Lower leg skin (tissue), 4 donors: ENCODE data around the gene BABAM2. TPM values are rescaled to one million over a fixed set of nuclear protein-coding genes. Genes with fewer than 3 reads are reported as not detected.

Source experiments
- DNase-seq, 2 donors: peaks; one replicate each; pipeline ENCODE4 v3.0.0-alpha.2; 2019; ENCODE audit warnings: low spot score in 2 of 2
- H3K4me3 ChIP-seq: fragments of 200-600 bp; sonication (generic); 2 replicates; pipeline ENCODE4 v1.5.1; 2017; ENCODE audit warnings: mild to moderate bottlenecking, low read depth; ENCODE audit not compliant: poor library complexity, severe bottlenecking
- POLR2A ChIP-seq, 2 donors: fragments of 450-650 bp; IDR thresholded peaks; one replicate each; pipeline ENCODE4 v1.6.1; 2016 to 2017; ENCODE audit warnings: antibody characterized with exemption in 2 of 2, mild to moderate bottlenecking in 1 of 2, moderate library complexity in 1 of 2
- WGBS, 2 donors: methylation state at CpG; one replicate each; pipeline ENCODE4 v1.1.5; 2018; 5-methylcytosine and 5-hydroxymethylcytosine counted together
- intact Hi-C: fragments of 100-400 bp; cut with DNase I; formaldehyde crosslinking; loops from one replicate; pipeline ENCODE4 v1.15.0; 2023; ENCODE audit warnings: low total_unique reads
- total RNA-seq, 4 donors: library from RNA; depleted of rRNA; stranded (reverse); fragments of >200 nt; gene quantifications; one replicate each; pipeline ENCODE4 v1.1.0, GENCODE V29; 2016
- TF ChIP-seq, protein P1 (sequence below), 3 donors: fragments of 450-650 bp; IDR thresholded peaks; one replicate each; pipeline ENCODE4 v1.5.1; 2016; ENCODE audit warnings: antibody characterized with exemption in 3 of 3, mild to moderate bottlenecking in 3 of 3, moderate library complexity in 2 of 3

Gene BABAM2
- total RNA-seq, 4 donors from 2014 or later = 18.4 to 28.5 (median 23.9) TPM

DNA sequence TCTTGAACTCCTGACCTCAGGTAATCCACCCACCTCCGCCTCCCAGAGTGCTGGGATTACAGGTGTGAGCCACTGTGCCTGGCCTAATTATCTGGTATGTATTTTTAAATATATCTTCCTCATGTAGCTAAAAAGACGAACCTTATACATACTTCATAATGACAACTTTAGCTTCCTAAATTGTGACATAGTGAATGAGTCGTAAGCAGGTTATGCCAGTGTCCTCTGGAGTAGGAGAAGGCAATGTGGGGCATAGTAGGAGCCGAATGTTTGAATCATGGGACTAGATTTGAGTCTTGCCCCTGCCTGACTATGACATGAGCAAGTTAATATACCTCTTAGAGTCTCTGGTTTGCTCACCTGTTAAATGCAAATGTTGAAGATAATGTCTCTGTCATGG, 406.4 kb downstream of the BABAM2 start:
- intact Hi-C loops = no loop called here
- 83 to 86% methylated on average over 4 of the region's 4 CpGs for WGBS, 2 donors
- no peak for TF ChIP-seq POLR2A (IDR thresholded peaks at IDR 0.05)
- TF ChIP-seq, protein P1, sequence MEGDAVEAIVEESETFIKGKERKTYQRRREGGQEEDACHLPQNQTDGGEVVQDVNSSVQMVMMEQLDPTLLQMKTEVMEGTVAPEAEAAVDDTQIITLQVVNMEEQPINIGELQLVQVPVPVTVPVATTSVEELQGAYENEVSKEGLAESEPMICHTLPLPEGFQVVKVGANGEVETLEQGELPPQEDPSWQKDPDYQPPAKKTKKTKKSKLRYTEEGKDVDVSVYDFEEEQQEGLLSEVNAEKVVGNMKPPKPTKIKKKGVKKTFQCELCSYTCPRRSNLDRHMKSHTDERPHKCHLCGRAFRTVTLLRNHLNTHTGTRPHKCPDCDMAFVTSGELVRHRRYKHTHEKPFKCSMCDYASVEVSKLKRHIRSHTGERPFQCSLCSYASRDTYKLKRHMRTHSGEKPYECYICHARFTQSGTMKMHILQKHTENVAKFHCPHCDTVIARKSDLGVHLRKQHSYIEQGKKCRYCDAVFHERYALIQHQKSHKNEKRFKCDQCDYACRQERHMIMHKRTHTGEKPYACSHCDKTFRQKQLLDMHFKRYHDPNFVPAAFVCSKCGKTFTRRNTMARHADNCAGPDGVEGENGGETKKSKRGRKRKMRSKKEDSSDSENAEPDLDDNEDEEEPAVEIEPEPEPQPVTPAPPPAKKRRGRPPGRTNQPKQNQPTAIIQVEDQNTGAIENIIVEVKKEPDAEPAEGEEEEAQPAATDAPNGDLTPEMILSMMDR (IDR thresholded peaks at IDR 0.05) = no peak
- DNase-seq = no peak
- no peak overlapping the region for H3K4me3 ChIP-seq

DNA sequence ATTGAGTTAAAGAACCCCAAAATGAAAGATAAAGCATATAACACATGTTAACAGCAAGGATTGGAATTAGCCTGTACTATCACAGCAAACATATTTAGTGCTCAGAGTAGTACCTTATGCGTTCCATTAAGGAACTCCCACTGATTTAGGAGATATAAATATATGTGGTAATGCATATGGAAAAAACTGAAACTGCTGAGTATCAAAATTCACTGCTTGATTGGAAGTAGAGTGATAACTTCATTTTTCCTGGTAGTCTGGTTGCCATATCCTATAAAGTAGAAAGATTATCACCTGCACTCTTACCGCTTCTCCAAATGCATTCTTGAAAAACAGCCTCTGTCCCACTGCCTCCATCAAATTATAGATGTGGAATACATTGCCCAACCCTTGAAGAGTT, 407.0 kb downstream of the BABAM2 start:
- no peak overlapping the region for H3K4me3 ChIP-seq
- no peak for DNase-seq
- intact Hi-C loops = no loop called here
- TF ChIP-seq POLR2A (IDR thresholded peaks at IDR 0.05) = no peak
- TF ChIP-seq, protein P1 (IDR thresholded peaks at IDR 0.05) = no peak
- WGBS, 2 donors = 79 to 88% methylated on average over 2 of the region's 2 CpGs

DNA sequence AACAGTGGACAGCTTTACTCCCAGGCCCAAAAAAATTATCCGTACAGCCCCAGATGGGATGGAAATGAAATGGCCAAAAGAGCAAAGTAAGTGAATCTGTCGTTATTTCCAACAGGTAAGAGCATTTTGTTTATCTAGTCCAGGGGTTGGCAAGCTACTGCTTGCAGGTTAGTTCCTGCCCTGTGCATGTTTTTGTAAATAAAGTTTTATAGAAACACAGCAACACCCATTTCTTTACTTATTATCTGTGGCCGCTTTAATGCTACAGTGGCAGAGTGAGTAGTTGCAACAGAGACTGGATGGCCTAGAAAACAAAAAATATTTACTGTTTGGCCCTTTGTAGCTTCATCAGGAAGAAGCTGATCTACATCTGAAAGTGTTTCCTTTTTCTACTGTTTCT, 407.9 kb downstream of the BABAM2 start:
- no peak overlapping the region for H3K4me3 ChIP-seq
- TF ChIP-seq POLR2A (IDR thresholded peaks at IDR 0.05) = no peak
- TF ChIP-seq, protein P1 (IDR thresholded peaks at IDR 0.05) = no peak
- intact Hi-C loops = no loop called here
- no peak for DNase-seq
- WGBS, 2 donors = 82 to 85% methylated on average over 3 of the region's 3 CpGs

DNA sequence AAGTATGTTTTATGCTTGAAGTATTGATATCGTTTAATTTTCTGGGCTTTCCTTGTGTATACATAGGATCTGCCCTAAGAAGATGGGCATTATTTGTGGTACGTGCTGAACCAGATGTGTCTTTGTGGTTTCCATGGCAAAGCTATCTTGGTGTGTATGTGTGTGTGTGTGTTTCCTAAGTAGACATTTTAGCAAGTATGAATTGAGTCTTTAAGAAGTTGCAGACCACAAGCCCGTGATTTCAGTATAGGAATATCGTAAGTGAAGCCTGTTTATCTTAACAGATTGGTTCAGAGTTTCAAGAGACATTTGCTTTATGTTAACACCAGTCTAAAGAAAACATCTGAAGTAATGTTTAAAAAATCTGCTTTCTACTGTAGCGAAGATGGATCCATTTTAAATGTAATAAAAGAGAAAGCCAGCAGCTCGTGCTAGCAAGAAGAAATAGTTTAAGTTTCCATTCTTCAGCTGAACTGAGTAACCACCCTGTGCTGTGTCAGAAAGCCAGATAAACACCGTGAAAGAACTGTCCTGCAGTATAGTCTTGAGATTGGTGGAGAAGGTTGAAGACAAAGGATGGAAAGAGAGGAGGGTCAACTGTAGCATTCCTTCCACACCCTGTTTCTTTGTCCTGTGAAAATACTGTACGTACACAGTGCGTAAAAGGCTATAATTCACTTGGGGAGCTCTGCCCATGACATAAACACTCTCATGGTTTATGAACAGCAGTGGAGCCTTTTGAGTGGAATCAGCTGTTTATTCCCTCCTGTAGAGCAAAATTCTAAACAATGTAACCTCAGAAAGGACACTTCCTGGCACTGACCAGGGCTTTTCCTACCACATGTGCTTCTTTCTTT, 410.2 kb downstream of the BABAM2 start:
- no peak for DNase-seq
- TF ChIP-seq POLR2A (IDR thresholded peaks at IDR 0.05) = no peak
- TF ChIP-seq, protein P1 (IDR thresholded peaks at IDR 0.05) = no peak
- 66 to 68% methylated on average over 9 of the region's 9 CpGs for WGBS, 2 donors
- intact Hi-C loops = no loop called here
- H3K4me3 ChIP-seq = no peak overlapping the region

DNA sequence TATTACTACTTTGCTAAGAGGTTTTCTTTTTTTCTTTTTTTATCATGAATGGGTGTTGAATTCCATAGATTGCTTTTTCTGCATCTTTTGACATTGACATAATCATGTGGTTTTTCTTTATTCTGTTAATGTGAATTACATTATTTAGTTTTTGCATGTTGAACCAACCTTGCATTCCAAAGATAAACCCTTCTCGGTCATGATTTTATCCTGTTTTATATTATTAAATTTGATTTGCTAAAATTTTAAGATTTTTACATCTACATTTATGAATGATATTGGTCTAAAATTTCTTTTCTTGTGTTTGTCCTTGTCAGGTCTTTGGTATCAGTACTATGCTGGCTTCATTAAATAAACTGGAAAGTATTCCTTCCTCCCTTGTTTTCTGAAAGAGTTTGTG, 414.7 kb downstream of the BABAM2 start:
- H3K4me3 ChIP-seq = no peak overlapping the region
- no peak for DNase-seq
- intact Hi-C loops = no loop called here
- TF ChIP-seq, protein P1 (IDR thresholded peaks at IDR 0.05) = no peak
- TF ChIP-seq POLR2A (IDR thresholded peaks at IDR 0.05) = no peak
- WGBS, 2 donors = 92 to 95% methylated on average over 1 of the region's 1 CpG
